GM23338 (cell line): ENCODE results near the gene TMEM59. TPM values are rescaled to one million over a fixed set of nuclear protein-coding genes. Genes with fewer than 3 reads are reported as not detected.

Experiments
- ATAC-seq: fragments of 200-7000 bp; cut with Tn5 transposase; 3 replicates; pipeline ENCODE4 v1.9.1; 2020
- DNase-seq: peaks from one replicate; pipeline ENCODE4 v3.0.0-alpha.2; 2015; ENCODE audit warnings: low spot score
- H2AFZ ChIP-seq: fragments of 200-600 bp; sonication (generic); 2 replicates; pipeline ENCODE4 v1.8.0; 2016; ENCODE audit warnings: antibody characterized with exemption, mild to moderate bottlenecking, moderate library complexity
- H3F3A ChIP-seq: fragments of 200-600 bp; sonication (generic); replicated peaks from 2 replicates; pipeline ENCODE4 v1.8.0; 2017; ENCODE audit warnings: antibody characterized with exemption, mixed run types, low read depth
- H3K27ac ChIP-seq: fragments of 200-600 bp; sonication (generic); 2 replicates; pipeline ENCODE4 v1.6.1; 2016; ENCODE audit warnings: low read depth
- H3K27me3 ChIP-seq: fragments of 200-600 bp; sonication (generic); 2 replicates; pipeline ENCODE4 v1.8.0; 2016; ENCODE audit warnings: mild to moderate bottlenecking, mixed run types, moderate library complexity; ENCODE audit not compliant: insufficient read depth
- H3K36me3 ChIP-seq: fragments of 200-600 bp; sonication (generic); 2 replicates; pipeline ENCODE4 v1.8.0; 2016; ENCODE audit warnings: mild to moderate bottlenecking; ENCODE audit not compliant: insufficient read depth
- H3K4me1 ChIP-seq: fragments of 200-600 bp; sonication (generic); 2 replicates; pipeline ENCODE4 v1.8.0; 2016; ENCODE audit warnings: mild to moderate bottlenecking, moderate library complexity; ENCODE audit not compliant: insufficient read depth
- H3K4me2 ChIP-seq: fragments of 200-600 bp; sonication (generic); 2 replicates; pipeline ENCODE4 v1.7.1; 2017; ENCODE audit warnings: mixed run types
- H3K4me3 ChIP-seq: fragments of 200-600 bp; sonication (generic); 2 replicates; pipeline ENCODE4 v1.6.1; 2016; ENCODE audit warnings: mixed run types
- H3K79me2 ChIP-seq: fragments of 200-600 bp; sonication (generic); replicated peaks from 2 replicates; pipeline ENCODE4 v1.8.0; 2017; ENCODE audit warnings: mild to moderate bottlenecking; ENCODE audit not compliant: insufficient read depth
- H3K9me2 ChIP-seq: fragments of 200-600 bp; sonication (generic); 2 replicates; pipeline ENCODE4 v1.8.0; 2017; ENCODE audit not compliant: insufficient read depth
- H4K20me1 ChIP-seq: fragments of 200-600 bp; sonication (generic); replicated peaks from 2 replicates; pipeline ENCODE4 v1.8.0; 2017; ENCODE audit warnings: mild to moderate bottlenecking; ENCODE audit not compliant: insufficient read depth
- H3K27ac Mint-ChIP-seq: 2 replicates; pipeline ENCODE4 v1.8.0; 2020; ENCODE audit warnings: inconsistent platforms, mild to moderate bottlenecking, moderate library complexity, mixed read lengths
- H3K27me3 Mint-ChIP-seq: 3 replicates; pipeline ENCODE4 v1.8.0; 2022; ENCODE audit warnings: low read depth, mild to moderate bottlenecking, moderate library complexity, mixed read lengths, inconsistent platforms; ENCODE audit not compliant: insufficient read depth, poor library complexity
- H3K36me3 Mint-ChIP-seq: 3 replicates; pipeline ENCODE4 v1.8.0; 2021; ENCODE audit warnings: low read depth, mild to moderate bottlenecking, inconsistent platforms, moderate library complexity, mixed read lengths
- H3K4me1 Mint-ChIP-seq: 3 replicates; pipeline ENCODE4 v1.8.0; 2020; ENCODE audit warnings: mild to moderate bottlenecking, inconsistent platforms, mixed read lengths
- H3K4me3 Mint-ChIP-seq: 3 replicates; pipeline ENCODE4 v1.8.0; 2021; ENCODE audit warnings: moderate library complexity, mild to moderate bottlenecking, inconsistent platforms, mixed read lengths
- H3K9me3 Mint-ChIP-seq: 3 replicates; pipeline ENCODE4 v1.8.0; 2020; ENCODE audit warnings: moderate library complexity, mild to moderate bottlenecking, inconsistent platforms, mixed read lengths
- CREB1 ChIP-seq: fragments of 250-450 bp; sonication (Bioruptor Pico); IDR thresholded peaks from 2 replicates; pipeline ENCODE4 v1.5.0; 2020; ENCODE audit warnings: low read depth, mild to moderate bottlenecking, moderate library complexity
- EZH2 ChIP-seq: fragments of 200-600 bp; sonication (generic); IDR thresholded peaks from one replicate; pipeline ENCODE4 v1.8.0; 2017; ENCODE audit warnings: antibody characterized with exemption, mild to moderate bottlenecking, low read depth; ENCODE audit not compliant: unreplicated experiment
- EZH2phosphoT487 ChIP-seq: fragments of 200-600 bp; sonication (generic); IDR thresholded peaks from one replicate; pipeline ENCODE4 v1.8.1; 2018; ENCODE audit warnings: antibody characterized with exemption; ENCODE audit not compliant: unreplicated experiment
- JUNB ChIP-seq: IDR thresholded peaks from one replicate; pipeline ENCODE4 v1.6.1; 2016; ENCODE audit warnings: antibody characterized with exemption; ENCODE audit not compliant: unreplicated experiment
- NANOG ChIP-seq: IDR thresholded peaks from 2 replicates; pipeline ENCODE4 v1.6.1; 2016; ENCODE audit warnings: antibody characterized with exemption, borderline replicate concordance
- POLR2AphosphoS5 ChIP-seq: IDR thresholded peaks from 2 replicates; pipeline ENCODE4 v1.6.1; 2016; ENCODE audit warnings: antibody characterized with exemption, low read depth
- STAT1 ChIP-seq: IDR thresholded peaks from one replicate; pipeline ENCODE4 v1.6.1; 2016; ENCODE audit warnings: antibody characterized with exemption; ENCODE audit not compliant: unreplicated experiment
- ZNF114 ChIP-seq: fragments of 250-450 bp; sonication (Bioruptor Pico); IDR thresholded peaks from 2 replicates; pipeline ENCODE4 v1.5.0; 2020; ENCODE audit warnings: mild to moderate bottlenecking, moderate library complexity
- ZNF331 ChIP-seq: fragments of 250-450 bp; sonication (Bioruptor Pico); IDR thresholded peaks from 2 replicates; pipeline ENCODE4 v1.5.0; 2020; ENCODE audit warnings: low read depth, mild to moderate bottlenecking, moderate library complexity
- polyA plus RNA-seq: library from polyadenylated mRNA; unstranded; fragments of >200 nt; fragmentation: Nextera tagmentation; extraction: Ambion mirVana; gene quantifications from 2 replicates; pipeline ENCODE4 v1.2.1, GENCODE V29; 2016
- total RNA-seq: library from RNA; depleted of rRNA; stranded (reverse); fragments of >200 nt; shearing (Covaris generic); gene quantifications from 2 replicates; pipeline ENCODE4 v1.2.3, GENCODE V29; 2014
- TF ChIP-seq, protein P1 (sequence below), 2 experiments: fragments of 200-600 bp in 1 of 2; sonication (generic) in 1 of 2; conservative IDR thresholded peaks; 2 replicates each; pipeline versions ENCODE4 v1.5.1 to v1.6.1; 2016 to 2017; ENCODE audit warnings: antibody characterized with exemption in 2 of 2, low read depth in 2 of 2, mild to moderate bottlenecking in 2 of 2, moderate library complexity in 1 of 2
- TF ChIP-seq, protein P2 (sequence below): fragments of 250-450 bp; sonication (Bioruptor Pico); IDR thresholded peaks from 2 replicates; pipeline ENCODE4 v1.5.0; 2020; ENCODE audit warnings: mild to moderate bottlenecking, moderate library complexity
- TF ChIP-seq, protein P3 (sequence below): IDR thresholded peaks from 2 replicates; pipeline ENCODE4 v1.6.1; 2016; ENCODE audit warnings: antibody characterized with exemption

TMEM59 gene
- total and polyA plus RNA-seq, 2 experiments from 2014 or later: 81.9 to 132 TPM

DNA sequence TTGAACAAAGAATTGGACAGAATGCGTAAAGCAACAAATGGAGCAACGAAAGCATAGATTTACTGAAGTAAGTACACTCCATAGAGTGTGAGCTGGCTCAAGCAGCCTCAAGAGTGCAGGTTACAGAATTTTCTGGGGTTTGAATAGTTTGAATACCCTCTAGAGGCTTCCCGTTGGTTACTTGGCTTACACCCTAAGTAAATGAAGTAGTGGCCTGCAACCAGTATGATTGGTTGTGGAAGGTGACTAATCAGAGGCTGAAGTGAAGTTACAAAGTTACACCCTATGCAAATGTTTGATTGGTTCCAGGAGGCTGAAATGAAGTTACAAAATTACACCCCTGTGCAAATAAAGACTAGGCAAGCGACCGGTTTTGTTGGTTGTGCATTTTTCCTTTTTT lies 11.3 kb upstream of the TMEM59 start (continued):
- TF ChIP-seq, protein P1, sequence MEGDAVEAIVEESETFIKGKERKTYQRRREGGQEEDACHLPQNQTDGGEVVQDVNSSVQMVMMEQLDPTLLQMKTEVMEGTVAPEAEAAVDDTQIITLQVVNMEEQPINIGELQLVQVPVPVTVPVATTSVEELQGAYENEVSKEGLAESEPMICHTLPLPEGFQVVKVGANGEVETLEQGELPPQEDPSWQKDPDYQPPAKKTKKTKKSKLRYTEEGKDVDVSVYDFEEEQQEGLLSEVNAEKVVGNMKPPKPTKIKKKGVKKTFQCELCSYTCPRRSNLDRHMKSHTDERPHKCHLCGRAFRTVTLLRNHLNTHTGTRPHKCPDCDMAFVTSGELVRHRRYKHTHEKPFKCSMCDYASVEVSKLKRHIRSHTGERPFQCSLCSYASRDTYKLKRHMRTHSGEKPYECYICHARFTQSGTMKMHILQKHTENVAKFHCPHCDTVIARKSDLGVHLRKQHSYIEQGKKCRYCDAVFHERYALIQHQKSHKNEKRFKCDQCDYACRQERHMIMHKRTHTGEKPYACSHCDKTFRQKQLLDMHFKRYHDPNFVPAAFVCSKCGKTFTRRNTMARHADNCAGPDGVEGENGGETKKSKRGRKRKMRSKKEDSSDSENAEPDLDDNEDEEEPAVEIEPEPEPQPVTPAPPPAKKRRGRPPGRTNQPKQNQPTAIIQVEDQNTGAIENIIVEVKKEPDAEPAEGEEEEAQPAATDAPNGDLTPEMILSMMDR (conservative IDR thresholded peaks at IDR 0.05; ENCODE audit: low read depth in 2 of 2): no peak
- TF ChIP-seq STAT1: no peak
- no peak for TF ChIP-seq POLR2AphosphoS5
- no peak for TF ChIP-seq EZH2

DNA sequence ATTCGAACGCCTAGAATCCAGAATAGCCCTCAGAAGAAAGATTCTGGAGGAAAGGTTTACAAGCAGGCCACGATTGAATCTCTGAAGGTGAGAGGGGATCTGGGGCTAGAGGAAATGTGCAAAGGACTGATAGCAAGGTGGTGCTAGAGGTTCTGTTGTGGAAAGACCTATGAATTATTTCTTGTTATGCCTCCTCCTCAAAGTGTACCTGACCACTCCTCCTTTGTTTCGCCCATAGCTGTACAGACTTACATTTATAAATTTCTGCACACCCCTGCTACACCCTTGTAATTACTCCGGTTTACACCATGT lies 1.4 kb upstream of the TMEM59 start:
- Histone ChIP-seq H3K36me3 (no peaks in the 10 kb centered on the region), H3K4me1 (peaks cover 16% of the 10 kb centered on the region), H3K9me2 (no peaks in the 10 kb centered on the region), H3K27me3 (no peaks in the 10 kb centered on the region), H4K20me1 (peaks cover 4% of the 10 kb centered on the region; the same call in 1 of the 2 replicates), H2AFZ (peak overlapping the region; percentile 74; the same call in 1 of the 2 replicates), H3F3A (no peaks in the 10 kb centered on the region), H3K4me2 (peak overlapping the region; percentile 87), H3K79me2 (peaks cover 34% of the 10 kb centered on the region), H3K4me3 (peak overlapping the region; percentile 94), H3K27ac (no peak overlapping the region)
- no peak for ATAC-seq
- DNase-seq: peak; percentile 1
- Mint-ChIP-seq H3K36me3 (no peaks in the 10 kb centered on the region; the same call in 2 of the 3 replicates), H3K4me3 (no peak overlapping the region), H3K4me1 (peaks cover 7% of the 10 kb centered on the region; the same call in 1 of the 3 replicates), H3K27me3 (no peaks in the 10 kb centered on the region), H3K27ac (no peak overlapping the region), H3K9me3 (no peaks in the 10 kb centered on the region)
- TF ChIP-seq, protein P1 (conservative IDR thresholded peaks at IDR 0.05; ENCODE audit: low read depth in 2 of 2): no peak
- TF ChIP-seq ZNF331 (CRISPR knock-in tag) (no peak), NANOG (no peak), POLR2AphosphoS5 (no peak), ZNF114 (CRISPR knock-in tag) (no peak), CREB1 (CRISPR knock-in tag) (no peak), EZH2 (no peak), JUNB (no peak), EZH2phosphoT487 (no peak), STAT1 (no peak)
- TF ChIP-seq, protein P2, sequence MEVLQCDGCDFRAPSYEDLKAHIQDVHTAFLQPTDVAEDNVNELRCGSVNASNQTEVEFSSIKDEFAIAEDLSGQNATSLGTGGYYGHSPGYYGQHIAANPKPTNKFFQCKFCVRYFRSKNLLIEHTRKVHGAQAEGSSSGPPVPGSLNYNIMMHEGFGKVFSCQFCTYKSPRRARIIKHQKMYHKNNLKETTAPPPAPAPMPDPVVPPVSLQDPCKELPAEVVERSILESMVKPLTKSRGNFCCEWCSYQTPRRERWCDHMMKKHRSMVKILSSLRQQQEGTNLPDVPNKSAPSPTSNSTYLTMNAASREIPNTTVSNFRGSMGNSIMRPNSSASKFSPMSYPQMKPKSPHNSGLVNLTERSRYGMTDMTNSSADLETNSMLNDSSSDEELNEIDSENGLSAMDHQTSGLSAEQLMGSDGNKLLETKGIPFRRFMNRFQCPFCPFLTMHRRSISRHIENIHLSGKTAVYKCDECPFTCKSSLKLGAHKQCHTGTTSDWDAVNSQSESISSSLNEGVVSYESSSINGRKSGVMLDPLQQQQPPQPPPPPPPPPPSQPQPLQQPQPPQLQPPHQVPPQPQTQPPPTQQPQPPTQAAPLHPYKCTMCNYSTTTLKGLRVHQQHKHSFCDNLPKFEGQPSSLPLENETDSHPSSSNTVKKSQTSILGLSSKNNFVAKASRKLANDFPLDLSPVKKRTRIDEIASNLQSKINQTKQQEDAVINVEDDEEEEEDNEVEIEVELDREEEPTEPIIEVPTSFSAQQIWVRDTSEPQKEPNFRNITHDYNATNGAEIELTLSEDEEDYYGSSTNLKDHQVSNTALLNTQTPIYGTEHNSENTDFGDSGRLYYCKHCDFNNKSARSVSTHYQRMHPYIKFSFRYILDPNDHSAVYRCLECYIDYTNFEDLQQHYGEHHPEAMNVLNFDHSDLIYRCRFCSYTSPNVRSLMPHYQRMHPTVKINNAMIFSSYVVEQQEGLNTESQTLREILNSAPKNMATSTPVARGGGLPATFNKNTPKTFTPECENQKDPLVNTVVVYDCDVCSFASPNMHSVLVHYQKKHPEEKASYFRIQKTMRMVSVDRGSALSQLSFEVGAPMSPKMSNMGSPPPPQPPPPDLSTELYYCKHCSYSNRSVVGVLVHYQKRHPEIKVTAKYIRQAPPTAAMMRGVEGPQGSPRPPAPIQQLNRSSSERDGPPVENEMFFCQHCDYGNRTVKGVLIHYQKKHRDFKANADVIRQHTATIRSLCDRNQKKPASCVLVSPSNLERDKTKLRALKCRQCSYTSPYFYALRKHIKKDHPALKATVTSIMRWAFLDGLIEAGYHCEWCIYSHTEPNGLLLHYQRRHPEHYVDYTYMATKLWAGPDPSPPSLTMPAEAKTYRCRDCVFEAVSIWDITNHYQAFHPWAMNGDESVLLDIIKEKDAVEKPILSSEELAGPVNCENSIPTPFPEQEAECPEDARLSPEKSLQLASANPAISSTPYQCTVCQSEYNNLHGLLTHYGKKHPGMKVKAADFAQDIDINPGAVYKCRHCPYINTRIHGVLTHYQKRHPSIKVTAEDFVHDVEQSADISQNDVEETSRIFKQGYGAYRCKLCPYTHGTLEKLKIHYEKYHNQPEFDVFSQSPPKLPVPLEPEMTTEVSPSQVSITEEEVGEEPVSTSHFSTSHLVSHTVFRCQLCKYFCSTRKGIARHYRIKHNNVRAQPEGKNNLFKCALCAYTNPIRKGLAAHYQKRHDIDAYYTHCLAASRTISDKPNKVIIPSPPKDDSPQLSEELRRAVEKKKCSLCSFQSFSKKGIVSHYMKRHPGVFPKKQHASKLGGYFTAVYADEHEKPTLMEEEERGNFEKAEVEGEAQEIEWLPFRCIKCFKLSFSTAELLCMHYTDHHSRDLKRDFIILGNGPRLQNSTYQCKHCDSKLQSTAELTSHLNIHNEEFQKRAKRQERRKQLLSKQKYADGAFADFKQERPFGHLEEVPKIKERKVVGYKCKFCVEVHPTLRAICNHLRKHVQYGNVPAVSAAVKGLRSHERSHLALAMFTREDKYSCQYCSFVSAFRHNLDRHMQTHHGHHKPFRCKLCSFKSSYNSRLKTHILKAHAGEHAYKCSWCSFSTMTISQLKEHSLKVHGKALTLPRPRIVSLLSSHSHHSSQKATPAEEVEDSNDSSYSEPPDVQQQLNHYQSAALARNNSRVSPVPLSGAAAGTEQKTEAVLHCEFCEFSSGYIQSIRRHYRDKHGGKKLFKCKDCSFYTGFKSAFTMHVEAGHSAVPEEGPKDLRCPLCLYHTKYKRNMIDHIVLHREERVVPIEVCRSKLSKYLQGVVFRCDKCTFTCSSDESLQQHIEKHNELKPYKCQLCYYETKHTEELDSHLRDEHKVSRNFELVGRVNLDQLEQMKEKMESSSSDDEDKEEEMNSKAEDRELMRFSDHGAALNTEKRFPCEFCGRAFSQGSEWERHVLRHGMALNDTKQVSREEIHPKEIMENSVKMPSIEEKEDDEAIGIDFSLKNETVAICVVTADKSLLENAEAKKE (CRISPR knock-in tag): no peak
- TF ChIP-seq, protein P3, sequence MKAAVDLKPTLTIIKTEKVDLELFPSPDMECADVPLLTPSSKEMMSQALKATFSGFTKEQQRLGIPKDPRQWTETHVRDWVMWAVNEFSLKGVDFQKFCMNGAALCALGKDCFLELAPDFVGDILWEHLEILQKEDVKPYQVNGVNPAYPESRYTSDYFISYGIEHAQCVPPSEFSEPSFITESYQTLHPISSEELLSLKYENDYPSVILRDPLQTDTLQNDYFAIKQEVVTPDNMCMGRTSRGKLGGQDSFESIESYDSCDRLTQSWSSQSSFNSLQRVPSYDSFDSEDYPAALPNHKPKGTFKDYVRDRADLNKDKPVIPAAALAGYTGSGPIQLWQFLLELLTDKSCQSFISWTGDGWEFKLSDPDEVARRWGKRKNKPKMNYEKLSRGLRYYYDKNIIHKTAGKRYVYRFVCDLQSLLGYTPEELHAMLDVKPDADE: no peak
